BE2C (cell line): ENCODE results near the gene PLD2.

ENCODE experiments used
- DNase-seq: peaks from one replicate; pipeline ENCODE4 v3.0.0-alpha.2; 2020
- H3K27me3 ChIP-seq: fragments of 250-450 bp; sonication (Bioruptor Pico); 2 replicates; pipeline ENCODE4 v1.5.1; 2020; ENCODE audit warnings: mild to moderate bottlenecking
- H3K36me3 ChIP-seq: fragments of 250-450 bp; sonication (Bioruptor Pico); 2 replicates; pipeline ENCODE4 v1.5.1; 2020; ENCODE audit warnings: mild to moderate bottlenecking
- H3K4me1 ChIP-seq: fragments of 250-450 bp; sonication (Bioruptor Pico); 2 replicates; pipeline ENCODE4 v1.5.1; 2020
- H3K4me3 ChIP-seq: 2 replicates; pipeline ENCODE4 v1.5.1; 2011; ENCODE audit warnings: low read depth, low read length
- H3K9me3 ChIP-seq: fragments of 250-450 bp; sonication (Bioruptor Pico); 2 replicates; pipeline ENCODE4 v1.5.1; 2020
- TF ChIP-seq, protein P1 (sequence below): IDR thresholded peaks from 2 replicates; pipeline ENCODE4 v1.5.1; 2012; ENCODE audit warnings: mild to moderate bottlenecking, low read depth, low read length

Gene PLD2

DNA sequence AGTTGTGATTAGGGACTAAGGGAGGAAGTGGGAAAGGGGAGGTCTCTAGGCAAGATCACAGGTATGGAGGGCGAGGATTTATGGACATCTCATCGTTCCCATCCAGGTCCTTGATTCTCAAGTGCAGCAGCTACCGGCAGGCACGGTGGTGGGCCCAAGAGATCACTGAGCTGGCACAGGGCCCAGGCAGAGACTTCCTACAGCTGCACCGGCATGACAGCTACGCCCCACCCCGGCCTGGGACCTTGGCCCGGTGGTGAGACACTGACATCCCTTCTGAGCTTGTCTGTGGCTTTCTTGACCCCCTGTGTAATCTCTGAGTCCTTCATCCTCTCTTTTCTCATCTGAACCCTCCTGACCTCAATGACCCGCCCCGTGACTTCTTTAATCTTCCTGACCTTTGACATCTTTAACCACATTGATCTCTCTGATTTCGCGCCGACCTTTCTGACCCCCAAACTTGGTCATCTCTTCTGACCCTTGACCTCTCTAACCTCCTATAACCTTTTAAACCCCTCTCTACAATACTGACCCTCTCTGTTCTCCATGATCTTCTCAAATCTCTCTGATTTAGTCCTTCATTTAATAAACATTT is 3.8 kb downstream of the PLD2 start:
- DNase-seq: peak; percentile 34
- TF ChIP-seq, protein P1, sequence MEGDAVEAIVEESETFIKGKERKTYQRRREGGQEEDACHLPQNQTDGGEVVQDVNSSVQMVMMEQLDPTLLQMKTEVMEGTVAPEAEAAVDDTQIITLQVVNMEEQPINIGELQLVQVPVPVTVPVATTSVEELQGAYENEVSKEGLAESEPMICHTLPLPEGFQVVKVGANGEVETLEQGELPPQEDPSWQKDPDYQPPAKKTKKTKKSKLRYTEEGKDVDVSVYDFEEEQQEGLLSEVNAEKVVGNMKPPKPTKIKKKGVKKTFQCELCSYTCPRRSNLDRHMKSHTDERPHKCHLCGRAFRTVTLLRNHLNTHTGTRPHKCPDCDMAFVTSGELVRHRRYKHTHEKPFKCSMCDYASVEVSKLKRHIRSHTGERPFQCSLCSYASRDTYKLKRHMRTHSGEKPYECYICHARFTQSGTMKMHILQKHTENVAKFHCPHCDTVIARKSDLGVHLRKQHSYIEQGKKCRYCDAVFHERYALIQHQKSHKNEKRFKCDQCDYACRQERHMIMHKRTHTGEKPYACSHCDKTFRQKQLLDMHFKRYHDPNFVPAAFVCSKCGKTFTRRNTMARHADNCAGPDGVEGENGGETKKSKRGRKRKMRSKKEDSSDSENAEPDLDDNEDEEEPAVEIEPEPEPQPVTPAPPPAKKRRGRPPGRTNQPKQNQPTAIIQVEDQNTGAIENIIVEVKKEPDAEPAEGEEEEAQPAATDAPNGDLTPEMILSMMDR: no peak
- no peaks in the 10 kb centered on the region for H3K27me3 ChIP-seq
- no peaks in the 10 kb centered on the region for H3K36me3 ChIP-seq
- H3K9me3 ChIP-seq: no peaks in the 10 kb centered on the region
- H3K4me1 ChIP-seq: no peaks in the 10 kb centered on the region
- no peak overlapping the region for H3K4me3 ChIP-seq

GRCh38 chr17:4811471-4811870 is 4.5 kb downstream of the PLD2 start:
- Histone ChIP-seq H3K4me1 (no peaks in the 10 kb centered on the region), H3K27me3 (no peaks in the 10 kb centered on the region), H3K36me3 (no peaks in the 10 kb centered on the region), H3K9me3 (no peaks in the 10 kb centered on the region), H3K4me3 (no peak overlapping the region)
- no peak for DNase-seq
- TF ChIP-seq, protein P1: no peak

DNA sequence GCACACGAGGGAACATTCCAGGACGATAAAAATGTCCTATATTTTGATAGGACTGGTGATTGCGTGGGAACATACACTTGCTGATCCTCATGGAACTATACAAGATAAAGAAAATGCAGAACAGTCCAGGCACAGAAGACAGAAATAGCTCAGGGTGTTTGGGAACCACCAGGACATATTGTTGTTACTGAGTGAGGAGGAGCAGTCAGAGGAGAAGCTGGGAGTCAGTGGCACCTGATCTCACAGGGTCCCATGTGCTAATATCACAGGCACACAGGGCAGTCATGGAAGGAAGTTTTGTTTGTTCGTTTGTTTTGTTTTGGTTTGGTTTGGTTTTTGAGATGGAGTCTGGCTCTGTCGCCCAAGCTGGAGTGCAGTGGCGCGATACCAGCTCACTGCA is 5.7 kb downstream of the PLD2 start:
- Histone ChIP-seq H3K4me1 (no peaks in the 10 kb centered on the region), H3K36me3 (no peaks in the 10 kb centered on the region), H3K4me3 (no peak overlapping the region), H3K27me3 (no peaks in the 10 kb centered on the region), H3K9me3 (no peaks in the 10 kb centered on the region)
- DNase-seq: no peak
- TF ChIP-seq, protein P1: no peak

DNA sequence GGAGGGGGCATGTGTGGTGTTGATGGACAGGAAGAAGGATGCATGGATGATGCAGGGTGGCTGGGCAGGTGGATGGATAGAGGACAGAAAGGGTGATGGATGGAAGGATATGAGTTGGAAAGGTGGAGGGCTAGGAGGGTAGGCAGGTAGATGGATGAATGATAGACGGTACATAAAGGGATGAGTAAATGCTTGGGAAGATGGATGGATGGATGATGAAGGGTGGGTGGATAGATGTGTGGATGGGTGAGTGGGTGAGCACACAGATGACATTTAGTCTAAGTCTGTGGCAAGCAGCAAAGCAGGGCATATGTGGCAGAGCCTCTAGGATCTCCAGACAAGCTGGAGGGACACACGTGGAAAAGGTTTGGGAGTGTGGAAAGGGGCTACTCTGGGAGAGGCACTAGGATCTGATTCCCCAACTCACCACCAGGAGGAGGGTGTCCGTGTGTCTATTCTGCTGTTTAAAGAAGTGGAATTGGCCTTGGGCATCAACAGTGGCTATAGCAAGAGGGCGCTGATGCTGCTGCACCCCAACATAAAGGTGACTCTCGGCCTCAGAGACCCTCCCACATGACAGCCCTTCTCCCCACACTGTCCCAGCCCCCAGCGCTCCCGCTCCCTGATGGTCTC is 8.2 kb downstream of the PLD2 start:
- TF ChIP-seq, protein P1: 0 out of 2 replicates have a peak, but pooled peaks have one; percentile 19
- Histone ChIP-seq H3K36me3 (no peaks in the 10 kb centered on the region), H3K4me1 (no peaks in the 10 kb centered on the region), H3K27me3 (no peaks in the 10 kb centered on the region), H3K4me3 (no peak overlapping the region), H3K9me3 (no peaks in the 10 kb centered on the region)
- no peak for DNase-seq

DNA sequence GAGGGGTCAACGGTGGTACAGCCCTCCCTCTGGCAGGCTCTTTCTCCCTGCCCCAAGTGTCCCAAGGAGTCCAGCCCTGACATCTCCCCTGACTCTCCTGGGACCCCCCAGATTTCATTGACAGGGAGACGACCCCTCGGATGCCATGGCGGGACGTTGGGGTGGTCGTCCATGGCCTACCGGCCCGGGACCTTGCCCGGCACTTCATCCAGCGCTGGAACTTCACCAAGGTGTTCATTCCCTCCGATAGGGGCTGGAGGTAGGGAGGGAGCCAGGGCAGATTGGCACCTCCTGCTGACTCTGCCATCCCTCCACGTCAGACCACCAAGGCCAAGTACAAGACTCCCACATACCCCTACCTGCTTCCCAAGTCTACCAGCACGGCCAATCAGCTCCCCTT is 9.9 kb downstream of the PLD2 start:
- H3K4me1 ChIP-seq: no peaks in the 10 kb centered on the region

DNA sequence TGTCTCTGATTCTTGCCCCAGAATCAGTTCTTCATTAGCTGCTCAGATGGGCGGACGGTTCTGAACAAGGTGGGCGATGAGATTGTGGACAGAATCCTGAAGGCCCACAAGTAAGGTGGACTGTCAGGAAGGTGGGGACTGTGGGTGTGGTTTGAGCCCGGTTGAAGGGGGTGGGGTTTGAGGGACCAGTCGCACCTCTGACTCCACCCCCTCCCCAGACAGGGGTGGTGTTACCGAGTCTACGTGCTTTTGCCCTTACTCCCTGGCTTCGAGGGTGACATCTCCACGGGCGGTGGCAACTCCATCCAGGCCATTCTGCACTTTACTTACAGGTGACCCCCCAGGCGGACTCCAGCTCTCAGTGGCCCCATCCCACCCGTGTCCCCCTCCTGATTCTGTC is 11.3 kb downstream of the PLD2 start:
- TF ChIP-seq, protein P1: no peak
- Histone ChIP-seq H3K4me1 (no peaks in the 10 kb centered on the region), H3K4me3 (no peak overlapping the region), H3K27me3 (no peaks in the 10 kb centered on the region), H3K9me3 (no peaks in the 10 kb centered on the region), H3K36me3 (no peaks in the 10 kb centered on the region)
- no peak for DNase-seq

More for the DNA sequence above, 9.9 kb downstream of the PLD2 start:
- Histone ChIP-seq H3K4me3 (no peak overlapping the region), H3K27me3 (no peaks in the 10 kb centered on the region), H3K36me3 (no peaks in the 10 kb centered on the region), H3K9me3 (no peaks in the 10 kb centered on the region)
- DNase-seq: no peak
- TF ChIP-seq, protein P1: no peak
